Keratinocyte (primary cell): ENCODE measurements around the gene JDP2. TPM values are rescaled to one million over a fixed set of nuclear protein-coding genes. Genes with fewer than 3 reads are reported as not detected.

Experiments
- DNase-seq: peaks from one replicate; pipeline ENCODE4 v3.0.0-alpha.2; 2011; ENCODE audit warnings: low read depth, missing footprints, low spot score
- FAIRE-seq: peaks from 2 replicates; lab custom pipeline; 2011; peaks lifted over from hg19 to GRCh38; lab: Jason Lieb, UNC
- H2AFZ ChIP-seq: 2 replicates; pipeline ENCODE4 v1.6.0; 2012; ENCODE audit warnings: low read length, control low read depth, inconsistent platforms; ENCODE audit not compliant: control insufficient read depth
- H3K27ac ChIP-seq: 2 replicates; pipeline ENCODE4 v1.5.1; 2011; ENCODE audit warnings: low read length; ENCODE audit not compliant: control insufficient read depth, insufficient read depth
- H3K27me3 ChIP-seq: 3 replicates; pipeline ENCODE4 v1.6.0; 2011; ENCODE audit warnings: low read length; ENCODE audit not compliant: control insufficient read depth, insufficient read depth; ENCODE audit errors: extremely low read depth
- H3K36me3 ChIP-seq, 2 experiments: 2 replicates in 1 of 2; 3 replicates in 1 of 2; pipeline ENCODE4 v1.5.1; 2011; ENCODE audit warnings: low read length in 2 of 2, mild to moderate bottlenecking in 1 of 2; ENCODE audit not compliant: control insufficient read depth in 2 of 2, insufficient read depth in 2 of 2; ENCODE audit errors: extremely low read depth in 1 of 2
- H3K4me1 ChIP-seq: 3 replicates; pipeline ENCODE4 v1.5.1; 2011; ENCODE audit warnings: low read length; ENCODE audit not compliant: control insufficient read depth, insufficient read depth; ENCODE audit errors: extremely low read depth
- H3K4me2 ChIP-seq: 3 replicates; pipeline ENCODE4 v1.6.0; 2011; ENCODE audit warnings: low read depth, low read length; ENCODE audit not compliant: control insufficient read depth, insufficient read depth; ENCODE audit errors: extremely low read depth
- H3K4me3 ChIP-seq, 3 experiments: fragments of 200-600 bp in 1 of 3; sonication (generic) in 1 of 3; 2 replicates in 2 of 3; 3 replicates in 1 of 3; pipeline ENCODE4 v1.5.1; 2011 to 2016; ENCODE audit warnings: low read length in 3 of 3, mild to moderate bottlenecking in 3 of 3, control low read depth in 2 of 3, inconsistent platforms in 1 of 3, low read depth in 1 of 3, mixed read lengths in 1 of 3, mixed run types in 1 of 3, moderate library complexity in 1 of 3; ENCODE audit not compliant: control insufficient read depth in 2 of 3, insufficient read depth in 2 of 3; ENCODE audit errors: extremely low read depth in 1 of 3
- H3K79me2 ChIP-seq: 2 replicates; pipeline ENCODE4 v1.6.0; 2012; ENCODE audit warnings: low read length; ENCODE audit not compliant: control insufficient read depth, insufficient read depth
- H3K9ac ChIP-seq: 3 replicates; pipeline ENCODE4 v1.6.0; 2011; ENCODE audit warnings: low read length; ENCODE audit not compliant: control insufficient read depth, insufficient read depth; ENCODE audit errors: extremely low read depth
- H3K9me1 ChIP-seq: 3 replicates; pipeline ENCODE4 v1.6.0; 2011; ENCODE audit warnings: low read length; ENCODE audit not compliant: control insufficient read depth, insufficient read depth; ENCODE audit errors: extremely low read depth
- H3K9me3 ChIP-seq: 2 replicates; pipeline ENCODE4 v1.5.1; 2012; ENCODE audit warnings: low read depth, low read length; ENCODE audit not compliant: control insufficient read depth
- H4K20me1 ChIP-seq: 3 replicates; pipeline ENCODE4 v1.6.0; 2011; ENCODE audit warnings: low read length; ENCODE audit not compliant: control insufficient read depth, insufficient read depth; ENCODE audit errors: extremely low read depth
- CTCF ChIP-seq, 3 experiments: IDR thresholded peaks in 1 of 3; conservative IDR thresholded peaks in 1 of 3; optimal IDR thresholded peaks in 1 of 3; 2 replicates in 2 of 3; 3 replicates in 1 of 3; pipeline versions ENCODE3 to v1.5.1; 2011; ENCODE audit warnings: low read length in 3 of 3, mild to moderate bottlenecking in 3 of 3, moderate library complexity in 2 of 3, control low read depth in 1 of 3, inconsistent platforms in 1 of 3; ENCODE audit not compliant: insufficient read depth in 2 of 3; ENCODE audit errors: extremely low read depth in 1 of 3
- EZH2 ChIP-seq: IDR thresholded peaks from one replicate; pipeline ENCODE4 v1.6.1; 2012; ENCODE audit warnings: inconsistent platforms, mild to moderate bottlenecking, low read length, moderate library complexity
- dilution Hi-C: fragments of 300-500 bp; cut with MboI; formaldehyde crosslinking; loops from one replicate; pipeline ENCODE4 v1.7.0; 2020; ENCODE audit warnings: low sequenced_read_pairs; ENCODE audit not compliant: extremely low pct_ligation_motif_present
- polyA plus RNA-seq, 5 experiments: library from polyadenylated mRNA; depleted of rRNA in 3 of 5; stranded (reverse) in 3 of 5; stranded (forward) in 1 of 5; unstranded in 1 of 5; fragments of >200 nt; gene quantifications; 1 replicate in 1 of 5; 2 replicates in 3 of 5; 3 replicates in 1 of 5; pipeline versions ENCODE4 v1.2.1 to v1.2.3, GENCODE V29; 2011 to 2012; ENCODE audit warnings: missing spikeins in 2 of 5, low read depth in 1 of 5, low replicate concordance in 1 of 5

The JDP2 gene
- polyA plus RNA-seq, 1 donor (not counting 4 experiments of a cell fraction or from before 2014, with no cell fraction given) = 13.5 TPM

- H3K79me2 ChIP-seq = no peaks in the 10 kb centered on the region
- no peaks in the 10 kb centered on the region for H3K9me3 ChIP-seq
- peaks cover 1% of the 10 kb centered on the region for H4K20me1 ChIP-seq
- no peak overlapping the region for H2AFZ ChIP-seq
- H3K36me3 ChIP-seq = no peaks in the 10 kb centered on the region
- H3K27ac ChIP-seq = no peak overlapping the region
- H3K4me3 ChIP-seq = no peak overlapping the region
- H3K9me1 ChIP-seq = no peaks in the 10 kb centered on the region
- no peak for DNase-seq
- dilution Hi-C loops = no loop called here
- H3K4me1 ChIP-seq = peaks cover 6% of the 10 kb centered on the region
- FAIRE-seq = no peak
- no peaks in the 10 kb centered on the region for H3K27me3 ChIP-seq
- H3K9ac ChIP-seq = no peak overlapping the region
- TF ChIP-seq EZH2 (no peak), CTCF (optimal IDR thresholded peaks at IDR 0.05 in 1 of 3, IDR thresholded peaks at IDR 0.05 in 1 of 3, conservative IDR thresholded peaks at IDR 0.05 in 1 of 3; ENCODE audit: extremely low read depth in 1 of 3, insufficient read depth in 2 of 3, low read length in 3 of 3) (no peak)
- H3K4me2 ChIP-seq = no peak overlapping the region
Observed at GRCh38 chr14:75424496-75424895, 3.3 kb upstream of the JDP2 start.

DNA sequence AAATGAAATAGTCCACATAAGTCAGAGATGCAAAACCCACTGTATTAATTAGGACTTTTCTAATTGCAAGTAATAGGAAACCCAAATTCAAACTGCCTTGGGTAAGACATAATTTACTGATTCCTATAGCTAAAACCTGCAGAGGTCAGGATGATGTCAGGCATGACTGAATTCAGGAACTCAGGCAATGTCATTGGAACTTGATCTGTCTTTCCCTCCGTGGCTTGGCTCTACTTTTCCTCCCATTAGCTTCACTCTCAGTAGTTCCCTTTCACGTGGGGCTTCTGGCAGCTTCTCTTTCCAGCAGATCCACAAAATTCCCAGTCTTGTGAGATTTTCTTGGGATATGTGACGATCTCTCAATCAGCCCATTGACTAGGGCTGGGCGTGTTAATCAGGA lies 2.4 kb upstream of the JDP2 start:
- Histone ChIP-seq H3K4me2 (no peak overlapping the region), H3K4me3 (no peak overlapping the region), H4K20me1 (peaks cover 2% of the 10 kb centered on the region), H3K27ac (no peak overlapping the region), H3K27me3 (no peaks in the 10 kb centered on the region), H3K9me3 (no peaks in the 10 kb centered on the region), H3K9ac (no peak overlapping the region), H3K79me2 (peaks cover under 1% of the 10 kb centered on the region), H3K36me3 (no peaks in the 10 kb centered on the region), H3K4me1 (peaks cover 15% of the 10 kb centered on the region), H2AFZ (no peak overlapping the region), H3K9me1 (no peaks in the 10 kb centered on the region)
- dilution Hi-C loops = no loop called here
- TF ChIP-seq EZH2 (no peak), CTCF (optimal IDR thresholded peaks at IDR 0.05 in 1 of 3, IDR thresholded peaks at IDR 0.05 in 1 of 3, conservative IDR thresholded peaks at IDR 0.05 in 1 of 3; ENCODE audit: extremely low read depth in 1 of 3, insufficient read depth in 2 of 3, low read length in 3 of 3) (no peak)
- no peak for FAIRE-seq
- DNase-seq = no peak
